Renal cortex interstitium (tissue), 11 donors: ENCODE data around the gene DBH. TPM values are rescaled to one million over a fixed set of nuclear protein-coding genes. Genes with fewer than 3 reads are reported as not detected.
"Not testable (repeated sequence)": the region's sequence is repeated elsewhere in the genome, so short reads cannot be mapped to it uniquely, and the experiment has no call there.

Experiments
- DNase-seq, 11 donors: peaks; one replicate each; pipeline ENCODE4 v3.0.0-alpha.2; 2013; ENCODE audit warnings: low read depth in 9 of 11, low spot score in 4 of 11; ENCODE audit errors: extremely low read depth in 1 of 11
- polyA plus RNA-seq, 3 donors: library from polyadenylated mRNA; unstranded; fragments of 120-200 nt; gene quantifications; one replicate each; pipeline ENCODE4 v1.2.1, GENCODE V29; 2013; ENCODE audit not compliant: insufficient read length in 3 of 3

Gene DBH
- polyA plus RNA-seq, 3 donors: 0.95 to 1.6 (median 1.0) TPM

- DNase-seq: no peak
Measured at GRCh38 chr9:133616643-133617405, 19.3 kb upstream of the DBH start.

GRCh38 chr9:133618726-133619125, 17.4 kb upstream of the DBH start:
- DNase-seq: no peak

GRCh38 chr9:133619791-133620190, 16.4 kb upstream of the DBH start:
- DNase-seq: no peak

- DNase-seq: no peak
Measured at GRCh38 chr9:133621725-133622267, 14.4 kb upstream of the DBH start.

GRCh38 chr9:133622555-133622954, 13.6 kb upstream of the DBH start:
- no peak for DNase-seq

- DNase-seq: not testable (repeated sequence)
Measured at GRCh38 chr9:133626008-133626407, 10.2 kb upstream of the DBH start.

GRCh38 chr9:133627341-133627740, 8.8 kb upstream of the DBH start:
- no peak for DNase-seq

- no peak for DNase-seq
Measured at GRCh38 chr9:133628766-133629165, 7.4 kb upstream of the DBH start.

GRCh38 chr9:133629221-133630110, 6.7 kb upstream of the DBH start:
- DNase-seq: no peak

GRCh38 chr9:133631111-133631510, 5.1 kb upstream of the DBH start:
- DNase-seq: no peak

GRCh38 chr9:133632806-133633680, 3.1 kb upstream of the DBH start:
- no peak for DNase-seq

- no peak for DNase-seq
Measured at GRCh38 chr9:133633681-133634080, 2.5 kb upstream of the DBH start.

GRCh38 chr9:133634081-133634691, 2.0 kb upstream of the DBH start:
- DNase-seq: peak in 1 of 11 donors; percentile 30

GRCh38 chr9:133635098-133635497, 1.1 kb upstream of the DBH start:
- peak in 1 of 11 donors; percentile 42 for DNase-seq

- DNase-seq: no peak
Measured at GRCh38 chr9:133636902-133637301, 739 bp downstream of the DBH start.

- DNase-seq: no peak
Measured at GRCh38 chr9:133637451-133638055, 1.4 kb downstream of the DBH start.

GRCh38 chr9:133638076-133638475, 1.9 kb downstream of the DBH start:
- no peak for DNase-seq

GRCh38 chr9:133638711-133639110, 2.5 kb downstream of the DBH start:
- no peak for DNase-seq
